KBM-7 (cell line): ENCODE data around the gene TENM4.

Experiments
- DNase-seq: peaks from one replicate; pipeline ENCODE4 v3.0.0-alpha.2; 2015
- in situ Hi-C: fragments of 300-500 bp; cut with MboI; formaldehyde crosslinking; loops from 2 replicates; pipeline ENCODE4 v1.14.3; 2020; ENCODE audit warnings: low sequenced_read_pairs, low pct_unique_long_range_greater_than_20kb, mixed read lengths

Gene TENM4

DNA sequence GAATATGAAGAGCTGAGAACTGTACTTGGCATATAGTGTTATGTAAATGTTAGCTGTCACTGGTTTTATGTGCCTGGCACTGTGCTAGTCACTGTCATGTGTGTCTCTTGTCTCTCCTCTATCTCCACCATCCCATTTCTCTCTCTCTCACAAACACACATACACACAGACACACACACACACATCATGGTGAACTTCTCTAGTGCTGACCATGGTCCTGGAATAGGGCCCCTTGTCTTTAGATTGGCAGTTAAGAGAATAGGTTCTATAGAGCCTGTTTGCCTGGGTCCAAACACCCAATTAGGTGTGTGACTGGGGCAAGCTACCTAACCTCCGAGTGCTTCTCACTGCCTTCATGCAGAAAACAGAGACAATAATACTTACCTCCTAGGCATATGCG lies 756.5 kb downstream of the TENM4 start:
- in situ Hi-C loops = no loop called here
- DNase-seq = no peak

DNA sequence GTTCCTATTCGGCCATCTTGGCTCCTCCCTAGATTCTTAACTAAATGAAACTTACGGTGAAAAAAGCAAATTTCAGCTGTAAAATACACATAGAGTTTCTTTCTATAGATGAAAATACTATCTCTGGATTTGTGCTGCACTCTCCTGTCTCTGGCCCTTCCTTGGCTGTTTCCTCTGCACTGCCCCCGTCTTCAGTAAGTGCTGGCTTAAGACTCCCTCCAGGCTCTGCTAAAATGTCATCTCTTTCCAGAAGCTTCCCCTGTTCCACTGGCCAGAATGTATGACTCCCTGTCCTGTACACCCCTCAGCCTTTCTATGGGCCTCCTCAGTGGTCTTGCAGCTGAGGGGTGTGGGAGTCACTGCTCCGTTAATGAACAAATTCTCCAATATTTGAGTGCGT lies 757.1 kb downstream of the TENM4 start:
- no peak for DNase-seq
- in situ Hi-C loops = no loop called here

DNA sequence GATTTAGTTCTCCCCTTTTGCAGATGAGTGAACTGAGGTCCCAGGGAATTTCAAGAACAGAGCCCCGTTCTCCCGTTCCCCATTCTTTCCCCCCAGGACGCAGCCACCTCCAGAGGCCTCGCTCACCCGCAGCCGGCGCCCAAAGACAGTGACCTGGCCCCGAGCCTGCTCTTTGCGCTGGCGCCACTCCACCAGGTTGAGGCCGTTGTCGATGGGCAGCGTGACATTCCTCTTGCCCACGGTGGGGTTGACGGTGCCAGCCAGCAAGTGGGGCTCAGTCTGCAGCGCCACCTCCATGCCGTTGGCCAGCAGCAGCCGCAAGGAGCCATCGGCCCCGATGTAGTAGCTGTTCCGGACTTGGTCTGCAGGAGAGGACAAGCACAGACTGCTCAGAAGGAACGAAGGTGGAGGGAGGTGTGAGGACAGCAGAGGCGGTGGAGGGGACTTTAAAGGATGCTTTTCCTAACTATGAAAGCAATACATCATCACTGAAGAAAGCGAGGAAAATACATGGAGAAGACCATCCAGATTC lies 764.7 kb downstream of the TENM4 start:
- DNase-seq = no peak
- in situ Hi-C loops = no loop called here

DNA sequence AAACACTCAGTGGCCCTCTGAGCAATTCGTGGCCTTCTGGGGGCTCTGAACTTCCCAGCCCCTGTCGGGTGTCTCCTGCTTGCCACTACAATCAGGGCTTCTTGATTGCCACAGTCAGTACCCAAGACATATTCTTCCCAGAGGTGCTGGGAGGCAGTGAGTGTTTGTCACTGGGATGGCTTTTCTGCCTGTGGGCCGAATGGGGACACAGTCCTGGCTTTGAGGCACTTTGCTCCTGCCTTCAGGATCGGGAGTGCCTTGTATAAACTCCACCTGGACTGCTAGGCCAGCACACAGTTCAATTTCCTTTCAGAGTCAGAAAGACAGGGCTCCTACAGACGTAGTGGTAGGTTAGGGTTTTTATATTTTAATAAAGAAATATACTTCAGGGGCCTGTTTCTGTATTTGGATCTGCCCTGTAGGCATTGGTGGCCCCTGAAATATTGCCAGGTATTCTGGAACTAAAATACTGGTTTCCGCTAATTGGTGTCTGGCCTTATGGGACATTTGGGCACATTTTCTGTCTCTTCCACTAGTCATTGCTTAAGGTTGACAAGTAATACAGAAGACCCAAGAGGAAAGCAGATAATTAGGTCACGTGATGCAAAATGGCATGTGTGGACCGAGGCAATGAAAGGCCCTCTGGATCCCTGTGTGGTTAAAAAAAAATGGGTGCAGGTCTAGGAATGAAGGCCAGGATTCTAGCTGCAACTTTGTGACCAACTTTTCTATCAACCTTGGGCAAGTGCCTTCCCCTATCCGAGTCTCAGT lies 767.8 kb downstream of the TENM4 start:
- no peak for DNase-seq
- in situ Hi-C loops = no loop called here

DNA sequence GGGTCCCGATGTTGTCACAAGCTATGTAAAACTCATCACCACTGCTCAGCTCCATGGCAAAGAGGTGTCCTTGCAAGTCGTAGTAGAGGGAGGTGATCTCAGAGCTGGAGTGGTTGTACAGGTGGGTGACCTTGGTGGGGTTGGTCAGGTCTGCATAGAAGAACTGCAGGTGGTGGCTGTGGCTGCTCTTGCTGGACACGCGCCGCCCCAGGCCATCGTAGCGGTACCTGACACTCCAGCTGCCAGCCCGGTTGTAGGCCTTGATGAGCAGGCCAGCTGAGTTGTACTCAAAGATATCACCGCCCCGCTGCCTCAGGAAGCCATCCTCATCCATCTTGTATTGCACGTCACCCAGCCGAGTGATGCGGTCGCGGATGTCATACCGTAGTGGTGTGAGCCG lies 771.6 kb downstream of the TENM4 start:
- DNase-seq = no peak
- in situ Hi-C loops = no loop called here

DNA sequence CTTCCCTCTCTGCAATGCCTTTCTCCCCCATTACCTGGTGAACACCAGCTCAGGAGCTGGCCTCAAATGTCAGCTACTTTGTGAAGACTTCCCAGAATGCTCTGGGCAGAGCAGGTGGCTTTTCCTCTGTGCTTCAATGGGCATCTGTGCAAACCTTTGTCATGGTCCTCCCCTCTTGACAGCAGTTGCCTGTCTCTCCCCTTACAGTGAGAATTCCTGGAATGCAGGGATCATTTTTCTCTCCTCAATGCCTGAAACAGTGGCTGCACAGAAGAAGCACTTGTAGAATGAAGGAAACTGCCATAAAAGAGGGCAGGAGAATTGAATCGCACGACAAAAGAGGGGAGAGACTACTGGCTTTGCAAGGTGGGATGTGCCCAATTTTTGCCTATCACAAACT lies 773.4 kb downstream of the TENM4 start:
- no peak for DNase-seq
- in situ Hi-C loops = no loop called here

DNA sequence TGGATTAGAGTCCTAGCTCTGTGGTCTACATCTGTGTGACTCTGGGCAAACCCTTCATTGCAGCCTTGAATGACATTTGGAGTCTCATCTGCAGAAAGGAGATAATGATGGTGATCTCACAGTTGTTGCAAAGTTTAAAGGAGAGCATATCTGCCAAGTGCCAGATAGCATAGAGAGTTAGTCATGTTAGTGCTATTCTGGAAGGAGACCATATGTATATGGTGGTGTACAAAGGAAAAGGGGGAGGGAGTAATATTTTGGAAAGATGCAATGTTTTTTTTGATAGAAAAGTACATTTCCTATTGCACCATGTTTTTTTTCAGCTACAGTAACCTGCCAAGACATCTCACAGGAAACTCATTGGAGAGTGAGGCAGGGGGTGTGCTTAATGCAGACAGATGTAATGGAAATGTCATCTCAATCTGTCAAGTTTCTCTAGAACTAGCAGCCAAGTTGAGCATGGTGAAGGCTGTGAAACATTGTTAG lies 774.1 kb downstream of the TENM4 start:
- no peak for DNase-seq
- in situ Hi-C loops = no loop called here

DNA sequence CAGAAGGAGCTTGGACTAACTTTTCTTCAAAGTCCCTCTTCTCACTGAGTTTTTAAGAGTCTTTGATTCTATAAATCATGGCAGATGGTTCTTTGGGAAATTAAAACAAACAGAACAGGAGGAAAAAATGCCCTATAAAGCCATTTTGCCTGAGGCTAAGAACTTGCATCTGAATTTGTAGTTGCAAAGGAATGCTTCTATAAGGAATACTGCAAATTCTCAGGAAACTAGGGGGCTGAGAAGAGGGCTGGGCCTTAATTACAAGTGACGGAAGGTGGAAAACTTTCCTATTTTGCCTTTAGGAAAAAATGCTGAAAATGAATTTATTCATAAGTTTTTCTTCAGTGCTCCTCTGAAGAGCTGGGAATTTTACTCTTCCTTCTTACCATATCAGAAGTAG lies 776.2 kb downstream of the TENM4 start:
- no peak for DNase-seq
- in situ Hi-C loops = no loop called here

DNA sequence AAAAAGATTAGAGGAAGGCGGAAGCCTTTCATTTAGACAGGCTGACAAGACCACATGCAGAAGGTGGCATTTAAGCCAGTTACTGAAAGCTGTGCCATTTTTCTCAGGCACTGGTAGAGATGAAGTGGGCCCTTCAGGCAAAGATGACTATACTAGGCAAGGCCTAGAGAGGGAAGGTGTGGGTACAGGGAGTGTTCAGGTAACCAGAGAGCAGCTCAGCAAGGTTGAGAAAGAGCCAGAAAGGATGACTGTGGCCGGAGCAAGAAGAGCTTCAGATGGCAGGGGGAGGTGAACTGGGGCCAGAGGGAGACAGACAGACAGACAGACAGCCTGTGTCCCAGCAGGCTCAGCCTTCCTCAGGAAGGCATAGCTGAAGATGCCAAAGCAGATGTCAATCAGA lies 778.0 kb downstream of the TENM4 start:
- no peak for DNase-seq
- in situ Hi-C loops = no loop called here

DNA sequence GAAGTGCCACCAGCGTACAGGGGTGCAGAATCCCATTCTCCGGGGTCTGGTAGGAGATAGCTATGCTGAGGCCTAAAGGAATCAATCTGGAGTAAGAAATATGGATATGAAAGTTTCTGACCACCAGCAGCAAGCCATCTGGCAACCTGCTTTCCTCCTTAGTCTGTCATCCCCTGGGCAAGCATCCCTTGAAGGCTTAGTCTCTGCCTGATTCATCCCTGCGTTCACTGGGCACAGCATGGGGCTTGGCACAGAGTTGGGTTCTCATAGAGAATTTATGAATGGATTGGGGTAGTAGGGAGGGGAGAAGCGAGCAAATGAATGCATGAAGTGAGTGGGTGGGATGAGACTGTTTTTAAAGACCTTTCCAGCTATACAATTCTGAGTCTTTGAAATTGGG lies 780.4 kb downstream of the TENM4 start:
- DNase-seq = no peak
- in situ Hi-C loops = no loop called here

DNA sequence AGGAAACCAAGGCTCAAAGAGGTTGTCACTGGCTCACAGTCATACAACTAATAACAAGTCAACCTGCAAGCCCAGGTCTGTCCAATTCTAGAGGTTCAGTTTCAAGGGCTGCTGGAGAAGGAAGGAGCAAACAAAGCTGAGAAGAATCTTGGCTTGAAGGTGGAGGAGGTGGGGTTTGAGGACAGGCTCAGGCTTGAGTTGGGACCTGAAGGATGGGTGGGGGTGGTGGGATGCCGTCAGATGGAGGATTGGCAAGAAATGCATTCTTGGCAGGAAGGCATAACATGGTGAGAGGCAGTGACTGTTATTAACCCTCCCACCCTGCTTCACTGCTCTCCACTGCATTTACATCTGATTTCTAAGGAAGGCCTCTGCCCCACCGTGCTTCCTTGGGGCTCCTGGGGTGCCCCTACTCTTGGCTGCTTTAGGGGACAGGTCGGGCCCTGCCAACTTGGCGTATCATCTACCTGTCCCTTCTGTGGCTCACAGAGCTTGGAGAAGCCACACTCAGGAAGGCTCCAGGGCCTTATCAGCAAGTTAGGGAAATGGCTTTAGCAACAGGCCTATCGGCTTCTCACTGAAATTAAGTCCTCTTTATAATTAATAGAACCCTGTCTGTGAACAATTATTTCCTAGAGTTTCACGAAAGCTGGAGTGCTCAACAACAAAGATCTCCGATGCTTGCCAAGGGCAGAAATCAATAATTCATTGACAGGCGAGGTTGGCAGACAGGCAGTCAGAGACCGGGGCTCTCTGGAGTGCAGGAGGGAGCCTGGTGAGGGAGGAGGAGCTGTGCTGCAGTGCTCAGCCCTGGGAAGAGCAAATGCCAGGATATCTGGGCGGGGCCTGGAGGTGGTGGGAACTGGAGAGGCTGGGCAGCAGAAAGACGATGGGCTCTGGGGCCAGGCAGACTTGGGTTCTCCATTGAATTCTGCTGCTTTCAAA lies 781.2 kb downstream of the TENM4 start:
- in situ Hi-C loops = no loop called here
- DNase-seq = no peak

DNA sequence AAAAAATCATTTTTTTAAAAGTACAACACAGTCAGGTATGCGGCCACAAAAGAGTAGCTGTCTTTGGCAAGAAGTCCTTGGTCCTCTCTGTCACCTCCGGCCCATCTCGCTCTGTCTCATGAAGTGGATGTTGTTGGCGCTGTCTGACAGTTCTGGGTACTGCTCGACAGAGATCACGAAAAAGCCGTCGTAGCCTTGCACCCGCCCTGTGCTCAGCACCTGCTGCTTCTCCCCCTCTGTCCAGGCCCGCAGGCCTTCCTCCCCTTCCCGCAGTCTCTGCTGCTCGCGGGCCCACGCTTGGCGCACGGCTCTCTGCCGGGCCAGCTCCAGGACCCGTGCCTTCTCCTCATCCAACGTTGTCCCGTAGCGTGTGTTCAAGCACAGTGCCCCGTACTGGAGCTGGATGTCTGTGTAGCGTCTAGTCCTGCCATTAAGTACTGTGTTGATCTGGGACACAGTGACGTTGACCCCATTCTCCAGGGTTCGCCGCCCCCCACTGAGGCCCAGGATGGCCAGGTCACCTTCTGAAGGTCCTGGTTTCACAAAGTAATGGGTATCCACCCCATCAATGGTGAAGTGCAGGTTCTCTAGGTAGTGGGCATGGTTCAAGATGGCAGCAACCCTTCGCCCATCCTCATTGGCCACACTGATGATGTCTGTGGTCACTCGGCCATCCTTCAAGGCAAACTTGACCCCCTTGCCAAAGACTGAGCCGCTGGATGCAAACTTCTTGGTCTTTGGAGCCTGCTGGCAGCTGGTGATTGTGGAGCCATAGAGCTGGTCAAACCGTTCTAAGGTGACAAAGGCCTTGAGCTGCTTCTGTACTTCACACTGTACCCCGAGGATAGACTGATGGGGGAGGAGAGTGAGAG lies 782.6 kb downstream of the TENM4 start:
- no peak for DNase-seq
- in situ Hi-C loops = no loop called here

DNA sequence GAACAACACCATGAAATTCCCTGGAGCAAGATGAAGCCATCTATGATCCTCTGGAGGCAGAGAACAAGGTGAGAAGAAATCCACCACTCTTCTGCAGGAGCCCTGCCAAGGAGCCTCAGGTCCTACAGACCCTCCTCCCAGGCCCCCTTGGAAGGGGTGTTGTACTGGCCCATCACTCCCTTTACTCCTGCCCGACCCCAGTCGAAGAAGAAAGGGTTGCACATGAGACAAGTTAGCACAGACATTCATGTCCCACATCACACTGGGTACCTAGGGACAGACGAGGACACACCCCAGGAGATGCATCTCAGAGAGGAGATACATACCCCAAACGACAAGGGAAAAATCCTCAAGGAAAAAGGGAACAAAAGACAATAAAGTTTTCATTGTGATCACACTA lies 783.4 kb downstream of the TENM4 start:
- in situ Hi-C loops = no loop called here

DNA sequence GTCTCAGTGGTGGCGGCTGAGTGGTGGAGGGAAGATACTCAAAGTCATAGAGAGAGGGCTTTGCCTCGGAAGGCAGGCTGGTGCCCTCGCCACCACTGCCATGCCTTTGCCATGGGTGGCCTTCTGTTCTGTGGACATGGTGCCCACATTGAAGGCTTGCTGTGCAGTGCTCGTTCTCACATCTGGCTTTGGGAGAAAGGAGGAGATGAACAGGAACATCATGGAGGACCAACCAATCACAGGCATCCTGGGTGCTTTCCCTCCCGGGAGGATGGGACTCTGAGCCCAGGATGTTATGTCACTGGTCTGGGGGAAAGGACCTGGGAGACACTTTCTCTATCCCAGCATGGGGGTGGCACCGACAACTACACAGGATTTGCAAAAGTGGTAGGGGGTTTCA lies 783.8 kb downstream of the TENM4 start:
- no peak for DNase-seq
- in situ Hi-C loops = no loop called here

More for the DNA sequence above, 783.4 kb downstream of the TENM4 start:
- DNase-seq = no peak

DNA sequence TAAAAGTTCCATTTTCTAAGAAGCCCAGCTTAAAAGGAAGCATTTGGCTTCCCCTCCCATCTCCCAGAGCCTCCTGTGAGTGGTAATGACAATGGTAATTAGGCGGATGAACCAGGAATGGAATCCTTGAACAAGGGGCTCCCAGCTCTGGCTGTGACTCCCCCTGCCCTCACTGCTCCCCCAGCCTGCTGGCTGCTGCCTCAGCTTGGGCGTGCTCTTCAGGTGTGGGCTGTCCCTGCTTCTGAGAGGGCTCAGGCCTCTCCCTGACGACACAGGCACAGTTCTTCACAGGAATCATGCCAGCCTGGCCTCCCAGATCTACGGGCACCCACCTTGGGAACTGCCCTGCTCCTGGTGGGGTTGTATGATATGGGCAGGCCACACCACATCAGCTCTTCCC lies 784.5 kb downstream of the TENM4 start:
- in situ Hi-C loops = no loop called here
- no peak for DNase-seq

DNA sequence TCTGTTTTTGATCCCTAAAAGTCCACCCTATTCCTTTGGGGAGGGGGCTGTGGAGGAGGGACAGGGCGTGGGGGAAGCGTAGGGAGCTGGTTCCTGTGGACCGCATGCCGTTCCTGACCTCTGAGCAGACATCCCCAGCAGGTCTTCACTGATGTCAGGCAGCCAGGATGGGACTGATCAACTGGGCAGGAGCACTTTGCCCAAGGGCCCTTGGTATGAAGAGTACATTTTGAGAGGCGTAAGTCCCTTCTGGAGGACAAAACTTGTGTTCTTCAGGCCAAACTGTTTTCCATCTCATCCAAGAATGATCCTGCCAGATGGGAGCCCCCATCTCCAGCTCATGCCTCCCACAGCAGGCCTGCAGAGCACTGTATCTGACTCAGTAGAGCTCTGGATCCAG lies 785.3 kb downstream of the TENM4 start:
- DNase-seq = no peak
- in situ Hi-C loops = no loop called here

DNA sequence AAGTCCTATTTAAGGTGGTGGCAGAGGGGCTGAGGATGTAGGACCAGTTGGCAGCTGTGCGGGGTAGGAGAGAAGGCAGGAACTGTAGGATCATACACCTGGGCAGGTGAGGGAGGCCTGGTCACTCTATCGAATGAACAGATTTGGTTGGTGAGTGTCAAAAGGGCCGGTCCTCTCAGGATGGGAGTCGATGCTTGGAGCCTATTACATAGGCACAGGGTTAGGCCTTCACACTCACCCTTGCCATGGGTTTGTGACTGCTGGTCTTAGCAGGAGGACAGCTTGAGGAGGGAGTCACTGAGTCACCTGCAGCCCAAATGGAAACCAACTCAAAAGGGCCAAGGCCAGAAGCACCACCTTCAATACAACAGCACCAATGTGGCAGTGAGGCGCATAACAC lies 786.0 kb downstream of the TENM4 start:
- DNase-seq = no peak
- in situ Hi-C loops = no loop called here

DNA sequence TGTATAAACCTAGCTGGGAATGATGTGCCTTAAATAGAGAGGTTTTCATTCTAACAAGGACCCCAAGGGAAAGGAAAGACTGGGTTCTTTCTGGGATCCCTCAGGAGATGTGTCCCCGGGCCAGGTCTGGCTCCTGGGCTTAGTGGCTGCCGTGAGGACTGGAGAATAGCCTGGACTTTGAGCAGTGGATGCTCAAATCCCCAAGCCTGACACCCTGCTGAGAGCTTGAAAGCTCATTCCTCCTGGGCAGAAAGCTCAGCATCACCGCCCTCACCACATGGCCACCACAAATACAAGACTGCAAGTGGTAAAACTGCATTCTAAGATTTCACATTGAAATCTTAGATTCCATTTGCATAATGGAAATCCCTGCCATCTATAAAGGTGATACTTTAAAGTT lies 786.8 kb downstream of the TENM4 start:
- DNase-seq = no peak
- in situ Hi-C loops = no loop called here

DNA sequence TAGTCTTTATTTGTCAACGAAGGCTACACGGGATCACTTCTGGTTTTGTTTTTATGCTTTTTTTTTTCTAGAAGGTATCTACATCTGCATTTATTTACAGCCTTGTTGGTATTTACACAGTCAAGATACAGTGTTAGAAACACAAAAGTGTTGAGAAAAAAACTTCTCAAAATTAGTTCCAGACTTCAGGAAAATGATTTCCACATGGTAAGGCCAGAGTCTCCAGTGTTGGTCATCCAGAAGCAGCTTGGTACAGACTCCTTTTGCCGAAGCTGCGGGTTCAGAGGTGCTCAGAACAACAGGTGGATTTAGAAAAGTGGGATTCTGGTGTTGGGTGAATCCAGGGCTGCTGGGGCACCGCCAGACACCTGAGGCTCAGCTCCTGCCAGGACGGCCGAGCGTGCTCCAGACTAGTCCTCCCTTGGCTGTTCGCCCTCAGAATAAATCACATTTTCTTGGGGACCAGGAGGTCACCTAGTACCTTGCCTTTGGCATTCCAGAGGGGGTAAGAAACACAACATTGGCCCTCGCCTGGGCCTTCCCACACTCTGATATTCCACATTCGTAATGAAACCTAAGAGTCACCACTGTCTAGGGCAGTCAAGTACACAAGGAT lies 787.4 kb downstream of the TENM4 start:
- in situ Hi-C loops = no loop called here
- no peak for DNase-seq
